IMR-90 (cell line): ENCODE data around the gene OTUD7B.

Experiments
- ELK1 ChIP-seq: fragments of 150-350 bp; IDR thresholded peaks from 2 replicates; pipeline ENCODE4 v1.6.1; 2016; ENCODE audit warnings: low read depth, mild to moderate bottlenecking, low read length, moderate library complexity, borderline replicate concordance
- MXI1 ChIP-seq: IDR thresholded peaks from 2 replicates; pipeline ENCODE4 v1.6.1; 2012; ENCODE audit warnings: low read depth, mild to moderate bottlenecking, low read length, moderate library complexity, borderline replicate concordance
- RCOR1 ChIP-seq: IDR thresholded peaks from 2 replicates; pipeline ENCODE4 v1.6.1; 2012; ENCODE audit warnings: mild to moderate bottlenecking, low read length, improper control_type of control experiment; ENCODE audit not compliant: insufficient replicate concordance
- RFX5 ChIP-seq: IDR thresholded peaks from 2 replicates; pipeline ENCODE4 v1.8.0; 2012; ENCODE audit warnings: low read depth, mild to moderate bottlenecking, low read length, moderate library complexity
- TF ChIP-seq, protein P1 (sequence below): conservative IDR thresholded peaks from 2 replicates; pipeline ENCODE4 v1.5.1; 2012; ENCODE audit warnings: mild to moderate bottlenecking, low read depth, low read length, improper control_type of control experiment

- TF ChIP-seq, protein P1, sequence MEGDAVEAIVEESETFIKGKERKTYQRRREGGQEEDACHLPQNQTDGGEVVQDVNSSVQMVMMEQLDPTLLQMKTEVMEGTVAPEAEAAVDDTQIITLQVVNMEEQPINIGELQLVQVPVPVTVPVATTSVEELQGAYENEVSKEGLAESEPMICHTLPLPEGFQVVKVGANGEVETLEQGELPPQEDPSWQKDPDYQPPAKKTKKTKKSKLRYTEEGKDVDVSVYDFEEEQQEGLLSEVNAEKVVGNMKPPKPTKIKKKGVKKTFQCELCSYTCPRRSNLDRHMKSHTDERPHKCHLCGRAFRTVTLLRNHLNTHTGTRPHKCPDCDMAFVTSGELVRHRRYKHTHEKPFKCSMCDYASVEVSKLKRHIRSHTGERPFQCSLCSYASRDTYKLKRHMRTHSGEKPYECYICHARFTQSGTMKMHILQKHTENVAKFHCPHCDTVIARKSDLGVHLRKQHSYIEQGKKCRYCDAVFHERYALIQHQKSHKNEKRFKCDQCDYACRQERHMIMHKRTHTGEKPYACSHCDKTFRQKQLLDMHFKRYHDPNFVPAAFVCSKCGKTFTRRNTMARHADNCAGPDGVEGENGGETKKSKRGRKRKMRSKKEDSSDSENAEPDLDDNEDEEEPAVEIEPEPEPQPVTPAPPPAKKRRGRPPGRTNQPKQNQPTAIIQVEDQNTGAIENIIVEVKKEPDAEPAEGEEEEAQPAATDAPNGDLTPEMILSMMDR = no peak
- TF ChIP-seq ELK1 = no peak
- no peak for TF ChIP-seq MXI1
- no peak for TF ChIP-seq RCOR1
- TF ChIP-seq RFX5 = no peak
Observed at GRCh38 chr1:150060260-150060659, 49.7 kb upstream of the OTUD7B start.
